DOHH2 (cell line): ENCODE results near the gene FSTL4.

ENCODE experiments used
- H3F3A ChIP-seq: fragments of 200-600 bp; sonication (generic), shearing (Covaris generic); 2 replicates; pipeline ENCODE4 v1.6.0; 2016; ENCODE audit warnings: antibody characterized with exemption, mild to moderate bottlenecking; ENCODE audit not compliant: control insufficient read depth, insufficient read depth
- H3K27ac ChIP-seq: fragments of 200-600 bp; sonication (generic); 2 replicates; pipeline ENCODE4 v1.5.1; 2014; ENCODE audit warnings: low read depth, mild to moderate bottlenecking, low read length, moderate library complexity
- H3K27me3 ChIP-seq: fragments of 200-600 bp; sonication (generic); 2 replicates; pipeline ENCODE4 v1.6.1; 2014; ENCODE audit warnings: mild to moderate bottlenecking, low read length, mixed read lengths; ENCODE audit not compliant: control insufficient read depth
- H3K36me3 ChIP-seq: fragments of 200-600 bp; sonication (generic); 2 replicates; pipeline ENCODE4 v1.6.1; 2014; ENCODE audit warnings: mild to moderate bottlenecking, low read length, moderate library complexity, mixed read lengths; ENCODE audit not compliant: control insufficient read depth
- H3K4me1 ChIP-seq: fragments of 200-600 bp; sonication (generic); 2 replicates; pipeline ENCODE4 v1.6.1; 2014; ENCODE audit warnings: mild to moderate bottlenecking, low read length, mixed read lengths; ENCODE audit not compliant: control insufficient read depth
- H3K4me2 ChIP-seq: fragments of 200-600 bp; sonication (generic); 2 replicates; pipeline ENCODE4 v1.6.0; 2014; ENCODE audit warnings: mild to moderate bottlenecking, low read length, moderate library complexity
- H3K4me3 ChIP-seq: fragments of 200-600 bp; sonication (generic); 2 replicates; pipeline ENCODE4 v1.5.1; 2014; ENCODE audit warnings: mild to moderate bottlenecking, low read length, mixed read lengths
- H3K79me2 ChIP-seq: fragments of 200-600 bp; sonication (generic); 2 replicates; pipeline ENCODE4 v1.6.1; 2014; ENCODE audit warnings: mild to moderate bottlenecking, low read length, mixed read lengths; ENCODE audit not compliant: control insufficient read depth
- H3K9me2 ChIP-seq: fragments of 200-600 bp; sonication (generic); replicated peaks from 2 replicates; pipeline ENCODE4 v1.6.1; 2014; ENCODE audit warnings: mild to moderate bottlenecking, low read length, mixed read lengths; ENCODE audit not compliant: control insufficient read depth
- H3K9me3 ChIP-seq: fragments of 200-600 bp; sonication (generic); 2 replicates; pipeline ENCODE4 v1.6.1; 2014; ENCODE audit warnings: antibody characterized with exemption, low read length, mixed read lengths; ENCODE audit not compliant: control insufficient read depth, insufficient read depth
- H4K20me1 ChIP-seq: fragments of 200-600 bp; sonication (generic); 2 replicates; pipeline ENCODE4 v1.6.0; 2014; ENCODE audit warnings: low read depth, mild to moderate bottlenecking, antibody characterized with exemption, low read length, moderate library complexity; ENCODE audit not compliant: control insufficient read depth, insufficient read depth
- EZH2phosphoT487 ChIP-seq: fragments of 200-600 bp; sonication (generic); IDR thresholded peaks from 2 replicates; pipeline ENCODE4 v1.6.1; 2017; ENCODE audit warnings: borderline replicate concordance, mild to moderate bottlenecking, antibody characterized with exemption, low read length, moderate library complexity, mixed read lengths
- TF ChIP-seq, protein P1 (sequence below): fragments of 200-600 bp; sonication (generic); IDR thresholded peaks from one replicate; pipeline ENCODE4 v1.5.1; 2014; ENCODE audit warnings: antibody characterized with exemption, mild to moderate bottlenecking, low read depth, low read length; ENCODE audit not compliant: poor library complexity, severe bottlenecking

Gene FSTL4

DNA sequence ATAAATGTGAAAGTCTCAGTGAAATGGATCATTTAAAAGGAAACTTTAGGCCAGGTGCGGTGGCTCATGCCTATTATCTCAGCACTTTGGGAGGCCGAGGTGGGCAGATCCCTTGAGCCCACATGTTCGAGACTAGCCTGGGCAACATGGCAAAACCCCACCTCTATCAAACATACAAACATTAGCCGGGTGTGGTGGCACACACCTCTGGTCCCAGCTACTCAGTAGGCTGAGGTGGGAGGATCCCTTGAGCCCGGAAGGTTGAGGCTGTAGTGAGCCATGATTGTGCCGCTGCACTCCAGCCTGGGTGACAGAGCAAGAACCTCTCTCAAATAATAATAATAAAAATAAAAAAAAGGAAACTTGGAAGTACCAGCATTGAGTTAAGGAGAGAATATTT lies 384.4 kb downstream of the FSTL4 start:
- Histone ChIP-seq H3F3A (no peaks in the 10 kb centered on the region), H3K27me3 (peaks cover 11% of the 10 kb centered on the region), H3K9me2 (no peaks in the 10 kb centered on the region), H3K27ac (no peak overlapping the region), H3K4me1 (no peaks in the 10 kb centered on the region), H4K20me1 (no peaks in the 10 kb centered on the region), H3K4me2 (no peak overlapping the region), H3K36me3 (no peaks in the 10 kb centered on the region), H3K9me3 (no peaks in the 10 kb centered on the region), H3K79me2 (no peaks in the 10 kb centered on the region), H3K4me3 (no peak overlapping the region)
- TF ChIP-seq, protein P1, sequence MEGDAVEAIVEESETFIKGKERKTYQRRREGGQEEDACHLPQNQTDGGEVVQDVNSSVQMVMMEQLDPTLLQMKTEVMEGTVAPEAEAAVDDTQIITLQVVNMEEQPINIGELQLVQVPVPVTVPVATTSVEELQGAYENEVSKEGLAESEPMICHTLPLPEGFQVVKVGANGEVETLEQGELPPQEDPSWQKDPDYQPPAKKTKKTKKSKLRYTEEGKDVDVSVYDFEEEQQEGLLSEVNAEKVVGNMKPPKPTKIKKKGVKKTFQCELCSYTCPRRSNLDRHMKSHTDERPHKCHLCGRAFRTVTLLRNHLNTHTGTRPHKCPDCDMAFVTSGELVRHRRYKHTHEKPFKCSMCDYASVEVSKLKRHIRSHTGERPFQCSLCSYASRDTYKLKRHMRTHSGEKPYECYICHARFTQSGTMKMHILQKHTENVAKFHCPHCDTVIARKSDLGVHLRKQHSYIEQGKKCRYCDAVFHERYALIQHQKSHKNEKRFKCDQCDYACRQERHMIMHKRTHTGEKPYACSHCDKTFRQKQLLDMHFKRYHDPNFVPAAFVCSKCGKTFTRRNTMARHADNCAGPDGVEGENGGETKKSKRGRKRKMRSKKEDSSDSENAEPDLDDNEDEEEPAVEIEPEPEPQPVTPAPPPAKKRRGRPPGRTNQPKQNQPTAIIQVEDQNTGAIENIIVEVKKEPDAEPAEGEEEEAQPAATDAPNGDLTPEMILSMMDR: no peak
- TF ChIP-seq EZH2phosphoT487: no peak

DNA sequence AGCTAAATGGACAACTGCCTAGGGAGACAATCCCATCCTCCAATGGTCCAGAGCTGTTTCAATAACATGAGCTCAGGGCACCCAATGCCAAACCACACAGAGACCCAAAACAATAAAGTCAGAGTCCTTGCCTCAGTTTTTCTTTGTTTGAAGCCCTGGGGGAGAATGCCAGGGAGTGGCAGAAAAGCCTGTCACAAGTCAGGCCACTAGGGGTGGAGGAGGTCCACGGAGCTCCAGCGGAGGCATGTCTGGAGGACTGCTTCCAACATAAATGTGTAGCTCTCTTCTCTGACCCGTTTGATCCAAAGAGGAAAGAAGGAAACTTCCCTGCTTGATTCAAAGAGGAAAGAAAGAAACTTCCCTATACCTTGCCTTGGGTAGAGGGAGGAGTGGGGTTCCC lies 385.3 kb downstream of the FSTL4 start:
- Histone ChIP-seq H3K4me3 (no peak overlapping the region), H3K4me2 (no peak overlapping the region), H4K20me1 (no peaks in the 10 kb centered on the region), H3K79me2 (no peaks in the 10 kb centered on the region), H3K9me3 (no peaks in the 10 kb centered on the region), H3F3A (no peaks in the 10 kb centered on the region), H3K9me2 (no peaks in the 10 kb centered on the region), H3K36me3 (no peaks in the 10 kb centered on the region), H3K4me1 (no peaks in the 10 kb centered on the region), H3K27me3 (peaks cover 6% of the 10 kb centered on the region; the same call in 1 of the 2 replicates), H3K27ac (no peak overlapping the region)
- TF ChIP-seq EZH2phosphoT487: no peak
- TF ChIP-seq, protein P1: no peak

DNA sequence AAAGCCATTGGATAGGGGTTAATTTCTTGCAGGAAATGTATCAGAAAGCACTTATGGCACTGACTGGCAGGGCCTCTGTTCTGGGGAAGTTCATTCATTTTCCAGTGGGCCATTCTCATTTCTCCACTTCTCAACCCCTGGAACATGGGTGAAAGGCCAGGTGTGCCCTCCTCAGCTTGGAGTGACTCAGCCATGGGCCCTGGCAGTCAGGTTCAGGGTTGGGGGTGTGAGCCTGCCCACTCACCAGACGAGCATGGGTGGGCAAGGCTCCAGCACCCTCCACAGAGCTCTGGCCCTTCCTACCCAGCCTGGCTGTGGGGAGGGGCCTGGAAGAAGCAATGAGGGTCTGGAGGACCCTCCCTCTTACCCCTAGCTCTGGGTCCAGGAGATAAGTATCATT lies 386.2 kb downstream of the FSTL4 start:
- Histone ChIP-seq H3K9me3 (no peaks in the 10 kb centered on the region), H3K27me3 (peaks cover 6% of the 10 kb centered on the region; the same call in 1 of the 2 replicates), H3K9me2 (no peaks in the 10 kb centered on the region), H3K4me1 (no peaks in the 10 kb centered on the region), H3K79me2 (no peaks in the 10 kb centered on the region), H3K27ac (no peak overlapping the region), H3K4me3 (no peak overlapping the region), H3F3A (no peaks in the 10 kb centered on the region), H3K36me3 (no peaks in the 10 kb centered on the region), H4K20me1 (no peaks in the 10 kb centered on the region), H3K4me2 (no peak overlapping the region)
- TF ChIP-seq, protein P1: no peak
- no peak for TF ChIP-seq EZH2phosphoT487
